SK-N-SH (cell line): ENCODE measurements around the gene DRD2. TPM values are rescaled to one million over a fixed set of nuclear protein-coding genes. Genes with fewer than 3 reads are reported as not detected.

ENCODE experiments used
- CTCF ChIA-PET: fragments of 300-600, 350-600 bp; formaldehyde crosslinking; extraction: SDS; loops from one replicate; lab custom pipeline; 2021; lab: Yijun Ruan, JAX
- POLR2A ChIA-PET: fragments of 350-600 bp; sonication (Branson Sonifier 250); formaldehyde crosslinking; extraction: SDS; loops from one replicate; lab custom pipeline; 2020; ENCODE audit warnings: antibody characterized with exemption, inconsistent platforms; lab: Yijun Ruan, JAX
- DNase-seq: peaks from one replicate; pipeline ENCODE4 v3.0.0; 2012
- H2AFZ ChIP-seq: fragments of 200-600 bp; sonication (generic); 2 replicates; pipeline ENCODE4 v1.8.1; 2016; ENCODE audit warnings: antibody characterized with exemption, mild to moderate bottlenecking, low read depth
- H3F3A ChIP-seq: fragments of 200-600 bp; sonication (generic); replicated peaks from 2 replicates; pipeline ENCODE3; 2016; ENCODE audit warnings: antibody characterized with exemption, mild to moderate bottlenecking; ENCODE audit not compliant: insufficient read depth
- H3K27ac ChIP-seq, 2 experiments: fragments of 200-500 bp in 1 of 2; fragments of 200-600 bp in 1 of 2; sonication (Bioruptor generic) in 1 of 2; sonication (generic), shearing (Covaris generic) in 1 of 2; 2 replicates each; pipeline versions ENCODE4 v1.5.1 to v1.6.1; 2014 to 2016; ENCODE audit warnings: low read depth in 2 of 2, inconsistent platforms in 1 of 2, low read length in 1 of 2, mild to moderate bottlenecking in 1 of 2, mixed read lengths in 1 of 2
- H3K27me3 ChIP-seq: fragments of 200-600 bp; sonication (generic), shearing (Covaris generic); 2 replicates; pipeline ENCODE4 v1.6.1; 2016; ENCODE audit warnings: mixed run types; ENCODE audit not compliant: insufficient read depth
- H3K36me3 ChIP-seq, 2 experiments: fragments of 200-500 bp in 1 of 2; fragments of 200-600 bp in 1 of 2; sonication (Bioruptor generic) in 1 of 2; sonication (generic) in 1 of 2; replicated peaks in 1 of 2; 2 replicates each; pipeline versions ENCODE3 to v1.5.1; 2014 to 2016; ENCODE audit warnings: low read length in 1 of 2, mild to moderate bottlenecking in 1 of 2; ENCODE audit not compliant: insufficient read depth in 2 of 2, control insufficient read depth in 1 of 2
- H3K4me1 ChIP-seq, 2 experiments: fragments of 200-500 bp in 1 of 2; fragments of 200-600 bp in 1 of 2; sonication (Bioruptor generic) in 1 of 2; sonication (generic), shearing (Covaris generic) in 1 of 2; 2 replicates each; pipeline versions ENCODE4 v1.5.1 to v1.6.1; 2014 to 2016; ENCODE audit warnings: low read depth in 1 of 2, low read length in 1 of 2, mixed run types in 1 of 2; ENCODE audit not compliant: insufficient read depth in 2 of 2, control insufficient read depth in 1 of 2
- H3K4me2 ChIP-seq: fragments of 200-600 bp; sonication (generic), shearing (Covaris generic); 2 replicates; pipeline ENCODE4 v1.6.1; 2017; ENCODE audit warnings: mixed run types
- H3K4me3 ChIP-seq, 2 experiments: fragments of 200-500 bp in 1 of 2; fragments of 200-600 bp in 1 of 2; sonication (Bioruptor generic) in 1 of 2; sonication (generic), shearing (Covaris generic) in 1 of 2; 2 replicates each; pipeline versions ENCODE4 v1.5.1 to v1.8.1; 2014 to 2016; ENCODE audit warnings: low read depth in 2 of 2, inconsistent platforms in 1 of 2, low read length in 1 of 2, mild to moderate bottlenecking in 1 of 2, mixed read lengths in 1 of 2, moderate library complexity in 1 of 2
- H3K79me2 ChIP-seq: fragments of 200-600 bp; sonication (generic); 2 replicates; pipeline ENCODE4 v1.8.1; 2017; ENCODE audit warnings: mild to moderate bottlenecking; ENCODE audit not compliant: insufficient read depth
- H3K9ac ChIP-seq: fragments of 200-600 bp; sonication (generic); 2 replicates; pipeline ENCODE4 v1.6.1; 2017; ENCODE audit warnings: mixed run types
- H3K9me2 ChIP-seq: fragments of 200-600 bp; sonication (generic); 2 replicates; pipeline ENCODE4 v1.6.1; 2017; ENCODE audit warnings: mixed run types
- H3K9me3 ChIP-seq: fragments of 200-600 bp; sonication (generic); 2 replicates; pipeline ENCODE4 v1.6.1; 2017; ENCODE audit warnings: mixed run types, mild to moderate bottlenecking, moderate library complexity
- H4K20me1 ChIP-seq: fragments of 200-600 bp; sonication (generic); 2 replicates; pipeline ENCODE4 v1.6.1; 2017; ENCODE audit warnings: mild to moderate bottlenecking, mixed run types; ENCODE audit not compliant: insufficient read depth
- CHD2 ChIP-seq: fragments of 150-350 bp; IDR thresholded peaks from 2 replicates; pipeline ENCODE4 v1.6.1; 2018; ENCODE audit warnings: low read length; ENCODE audit not compliant: partially characterized antibody
- EP300 ChIP-seq, 2 experiments: IDR thresholded peaks; 2 replicates each; pipeline versions ENCODE4 v1.4.0 to v1.6.1; 2012; ENCODE audit warnings: borderline replicate concordance in 1 of 2, low read depth in 1 of 2, low read length in 1 of 2
- EZH2phosphoT487 ChIP-seq: fragments of 200-600 bp; sonication (generic); IDR thresholded peaks from 2 replicates; pipeline ENCODE4 v1.6.1; 2017; ENCODE audit warnings: low read depth, mixed run types, mild to moderate bottlenecking, antibody characterized with exemption, moderate library complexity, borderline replicate concordance
- FOSL2 ChIP-seq: IDR thresholded peaks from 2 replicates; pipeline ENCODE4 v1.4.0; 2012; ENCODE audit warnings: low read depth, mild to moderate bottlenecking, moderate library complexity, borderline replicate concordance
- FOXM1 ChIP-seq: IDR thresholded peaks from 2 replicates; pipeline ENCODE4 v1.4.0; 2012; ENCODE audit warnings: low read depth, mild to moderate bottlenecking
- GATA2 ChIP-seq: sonication (generic); formaldehyde crosslinking; IDR thresholded peaks from 2 replicates; pipeline ENCODE4 v1.5.0; 2020; ENCODE audit warnings: mild to moderate bottlenecking, missing genetic modification reagents
- JUND ChIP-seq: IDR thresholded peaks from 2 replicates; pipeline ENCODE4 v1.4.0; 2012
- NFIC ChIP-seq: IDR thresholded peaks from 2 replicates; pipeline ENCODE4 v1.4.0; 2012; ENCODE audit warnings: borderline replicate concordance
- RAD21 ChIP-seq: IDR thresholded peaks from 2 replicates; pipeline ENCODE4 v1.6.1; 2012; ENCODE audit warnings: mild to moderate bottlenecking, low read length
- RFX5 ChIP-seq: IDR thresholded peaks from 2 replicates; pipeline ENCODE4 v1.6.1; 2012; ENCODE audit warnings: mild to moderate bottlenecking, improper control_type of control experiment, low read length
- RXRA ChIP-seq: IDR thresholded peaks from 2 replicates; pipeline ENCODE4 v1.4.0; 2012; ENCODE audit warnings: low read depth, mild to moderate bottlenecking, borderline replicate concordance
- SMC3 ChIP-seq: IDR thresholded peaks from 2 replicates; pipeline ENCODE4 v1.6.1; 2012; ENCODE audit warnings: low read depth, low read length, improper control_type of control experiment
- YY1 ChIP-seq: IDR thresholded peaks from 2 replicates; pipeline ENCODE4 v1.4.0; 2012; ENCODE audit warnings: low read depth, mild to moderate bottlenecking
- WGBS: methylation state at CpG from one replicate; pipeline ENCODE4 v1.1.6; 2017; ENCODE audit warnings: low lambda C conversion rate; 5-methylcytosine and 5-hydroxymethylcytosine counted together
- polyA plus RNA-seq, 3 experiments: library from polyadenylated mRNA; depleted of rRNA; stranded (reverse); fragments of >200 nt; gene quantifications; 2 replicates each; pipeline ENCODE4 v1.2.3, GENCODE V29; 2012
- TF ChIP-seq, protein P1 (sequence below): IDR thresholded peaks from 2 replicates; pipeline ENCODE4 v1.4.0; 2012; ENCODE audit warnings: low read depth, borderline replicate concordance
- TF ChIP-seq, protein P2 (sequence below): fragments of 150-350 bp; IDR thresholded peaks from 2 replicates; pipeline ENCODE4 v1.6.1; 2017; ENCODE audit warnings: antibody characterized with exemption, low read length, low read depth, borderline replicate concordance
- TF ChIP-seq, protein P3 (sequence below): IDR thresholded peaks from 2 replicates; pipeline ENCODE4; 2012

The DRD2 gene
- polyA plus RNA-seq, 1 of the 3 experiments (the other 2 are of a cell fraction), result 0.10 TPM

DNA sequence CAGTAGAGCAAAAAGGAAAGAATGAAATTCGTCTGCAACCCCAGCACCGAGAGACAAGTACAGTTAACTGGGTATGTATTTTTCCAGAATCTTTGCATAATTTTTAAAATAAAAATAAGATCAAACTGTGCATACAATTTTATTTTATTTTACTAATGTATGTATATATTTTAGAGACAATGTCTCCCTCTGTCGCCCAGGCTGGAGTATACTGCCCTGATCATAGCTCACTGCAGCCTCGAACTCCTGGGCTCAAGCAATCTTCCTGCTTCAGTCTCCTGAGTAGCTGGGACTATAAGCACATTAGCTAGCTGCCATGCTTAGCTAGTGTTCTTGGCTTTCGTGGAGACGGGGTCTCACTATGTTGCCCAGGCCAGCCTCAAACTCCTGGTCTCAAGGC is 18.8 kb upstream of the DRD2 start:
- H3K36me3 ChIP-seq, result no peaks in the 10 kb centered on the region
- no peaks in the 10 kb centered on the region for H3K9me3 ChIP-seq
- H3K9ac ChIP-seq, result no peak overlapping the region
- no peak overlapping the region for H2AFZ ChIP-seq
- H3K4me2 ChIP-seq, result no peak overlapping the region
- POLR2A ChIA-PET, result no interaction called here
- H3K27me3 ChIP-seq, result no peaks in the 10 kb centered on the region
- WGBS, result 32% methylated on average over 6 of the region's 6 CpGs
- no peak for DNase-seq
- TF ChIP-seq RFX5, result no peak
- TF ChIP-seq RAD21, result peak; percentile 12; the same call in 1 of the 2 replicates
- no peaks in the 10 kb centered on the region for H3K79me2 ChIP-seq
- no peaks in the 10 kb centered on the region for H4K20me1 ChIP-seq
- H3K4me3 ChIP-seq, result no peak overlapping the region
- H3K27ac ChIP-seq, result no peak overlapping the region
- no peaks in the 10 kb centered on the region for H3F3A ChIP-seq
- peaks cover 0 to 8% of the 10 kb centered on the region in 2 experiments; a peak in 1 of 4 replicates for H3K4me1 ChIP-seq
- CTCF ChIA-PET, result interaction anchor here (1.0 to 1.5 kb wide), 3 partner anchors 11 to 238 kb away, joined by 3 to 6 read pairs (median 5); no protein-coding TSS in a partner anchor
- H3K9me2 ChIP-seq, result no peaks in the 10 kb centered on the region

DNA sequence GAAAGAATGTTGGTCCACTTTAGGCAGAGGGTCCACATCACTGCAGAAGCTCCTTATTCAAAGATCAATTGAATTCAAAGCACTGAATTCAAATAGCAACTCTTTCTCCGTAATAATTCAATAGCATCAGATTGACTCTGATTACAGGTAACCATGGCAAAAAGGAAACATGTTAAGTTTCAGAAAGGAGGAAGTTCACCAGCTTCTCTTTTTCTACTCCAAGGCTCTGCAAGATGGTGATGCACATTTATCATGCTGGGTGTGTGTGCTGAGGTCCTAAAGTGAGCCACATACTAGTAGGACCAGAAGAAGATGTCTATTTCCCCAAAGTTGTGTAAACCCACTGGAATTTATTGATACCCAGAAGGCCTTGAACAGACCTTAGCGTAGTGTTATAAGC is 18.0 kb upstream of the DRD2 start:
- H3K27ac ChIP-seq, result no peak overlapping the region
- 57% methylated on average over 2 of the region's 2 CpGs for WGBS
- ChIA-PET CTCF (interaction anchor here (0.9 to 1.5 kb wide), 4 partner anchors 10 to 239 kb away, joined by 3 to 6 read pairs (median 4); no protein-coding TSS in a partner anchor), POLR2A (no interaction called here)
- H3K4me1 ChIP-seq, result peaks cover 0 to 8% of the 10 kb centered on the region in 2 experiments; a peak in 1 of 4 replicates
- TF ChIP-seq NFIC, result no peak
- H3K4me3 ChIP-seq, result no peak overlapping the region
- no peaks in the 10 kb centered on the region for H3K9me3 ChIP-seq
- no peak for DNase-seq
- H3K9me2 ChIP-seq, result no peaks in the 10 kb centered on the region
- no peaks in the 10 kb centered on the region for H3F3A ChIP-seq
- no peak overlapping the region for H2AFZ ChIP-seq
- H3K79me2 ChIP-seq, result no peaks in the 10 kb centered on the region
- H3K36me3 ChIP-seq, result no peaks in the 10 kb centered on the region
- no peak overlapping the region for H3K4me2 ChIP-seq
- H3K27me3 ChIP-seq, result no peaks in the 10 kb centered on the region
- no peak overlapping the region for H3K9ac ChIP-seq
- H4K20me1 ChIP-seq, result no peaks in the 10 kb centered on the region

DNA sequence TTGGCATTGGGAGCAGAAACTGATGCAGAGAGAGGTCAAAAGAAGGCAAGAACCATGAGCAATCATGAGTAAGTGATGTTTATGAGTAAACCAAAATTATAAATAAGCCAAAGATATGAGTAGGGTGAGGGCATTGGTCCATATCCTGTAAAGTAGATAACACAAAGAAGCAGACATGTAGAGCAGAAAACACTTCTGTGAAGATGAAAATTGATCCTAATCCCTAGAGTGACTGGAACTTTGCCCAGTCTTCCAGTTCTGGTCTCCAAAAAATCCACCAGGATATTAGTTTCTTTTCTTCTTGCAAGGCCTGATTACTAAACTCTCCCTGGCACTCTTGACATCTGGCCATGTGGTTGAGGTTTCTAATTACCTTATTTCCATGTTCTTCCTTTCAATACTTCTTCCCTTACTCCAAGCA is 13.7 kb upstream of the DRD2 start:
- Histone ChIP-seq H3K4me2 (no peak overlapping the region), H3K79me2 (no peaks in the 10 kb centered on the region), H3F3A (no peaks in the 10 kb centered on the region), H4K20me1 (no peaks in the 10 kb centered on the region), H3K4me1 (no peaks in the 10 kb centered on the region), H3K9me2 (no peaks in the 10 kb centered on the region), H3K9ac (no peak overlapping the region), H2AFZ (no peak overlapping the region), H3K27ac (no peak overlapping the region), H3K27me3 (no peaks in the 10 kb centered on the region), H3K9me3 (no peaks in the 10 kb centered on the region), H3K4me3 (no peak overlapping the region), H3K36me3 (no peaks in the 10 kb centered on the region)
- ChIA-PET POLR2A (no interaction called here), CTCF (no interaction called here)
- TF ChIP-seq, protein P1, sequence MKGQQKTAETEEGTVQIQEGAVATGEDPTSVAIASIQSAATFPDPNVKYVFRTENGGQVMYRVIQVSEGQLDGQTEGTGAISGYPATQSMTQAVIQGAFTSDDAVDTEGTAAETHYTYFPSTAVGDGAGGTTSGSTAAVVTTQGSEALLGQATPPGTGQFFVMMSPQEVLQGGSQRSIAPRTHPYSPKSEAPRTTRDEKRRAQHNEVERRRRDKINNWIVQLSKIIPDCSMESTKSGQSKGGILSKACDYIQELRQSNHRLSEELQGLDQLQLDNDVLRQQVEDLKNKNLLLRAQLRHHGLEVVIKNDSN, result no peak
- no peak for DNase-seq

DNA sequence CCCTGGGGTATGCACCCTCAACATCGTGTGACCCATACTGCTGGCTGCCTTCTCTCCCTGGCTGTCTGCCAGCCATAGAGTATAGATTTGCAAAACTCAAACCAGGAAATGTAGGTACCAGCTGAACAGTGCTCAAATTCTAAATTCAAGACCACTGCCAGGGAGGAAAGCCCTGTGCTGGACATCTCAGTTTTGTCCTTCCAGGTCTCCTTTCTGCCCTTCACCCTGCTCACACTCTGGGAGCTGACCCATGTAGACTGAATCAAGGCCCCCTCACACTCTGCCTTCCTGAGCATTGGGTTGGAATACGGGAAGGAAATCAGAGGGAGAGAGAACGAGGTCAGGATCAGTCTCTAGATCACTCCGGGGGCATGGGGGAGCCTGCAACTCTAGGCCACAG is 12.4 kb upstream of the DRD2 start:
- Histone ChIP-seq H3K4me1 (no peaks in the 10 kb centered on the region), H4K20me1 (no peaks in the 10 kb centered on the region), H3K36me3 (no peaks in the 10 kb centered on the region), H3K79me2 (no peaks in the 10 kb centered on the region), H3K4me2 (no peak overlapping the region), H3F3A (no peaks in the 10 kb centered on the region), H3K9ac (no peak overlapping the region), H3K4me3 (no peak overlapping the region), H3K27me3 (no peaks in the 10 kb centered on the region), H3K9me2 (no peaks in the 10 kb centered on the region), H3K9me3 (no peaks in the 10 kb centered on the region), H2AFZ (no peak overlapping the region), H3K27ac (no peak overlapping the region)
- POLR2A ChIA-PET, result no interaction called here
- 40% methylated on average over 4 of the region's 4 CpGs for WGBS
- CTCF ChIA-PET, result interaction anchor here (1.2 kb wide), 1 partner anchor 10 kb away, joined by 5 read pairs; no protein-coding TSS in a partner anchor
- DNase-seq, result no peak
- TF ChIP-seq EP300 (IDR thresholded peaks at IDR 0.05; ENCODE audit: borderline replicate concordance in 1 of 2, low read depth in 1 of 2, low read length in 1 of 2), result no peak
- no peak for TF ChIP-seq GATA2 (CRISPR knock-in tag)
- TF ChIP-seq EZH2phosphoT487, result no peak
- TF ChIP-seq FOSL2, result no peak
- TF ChIP-seq, protein P2, sequence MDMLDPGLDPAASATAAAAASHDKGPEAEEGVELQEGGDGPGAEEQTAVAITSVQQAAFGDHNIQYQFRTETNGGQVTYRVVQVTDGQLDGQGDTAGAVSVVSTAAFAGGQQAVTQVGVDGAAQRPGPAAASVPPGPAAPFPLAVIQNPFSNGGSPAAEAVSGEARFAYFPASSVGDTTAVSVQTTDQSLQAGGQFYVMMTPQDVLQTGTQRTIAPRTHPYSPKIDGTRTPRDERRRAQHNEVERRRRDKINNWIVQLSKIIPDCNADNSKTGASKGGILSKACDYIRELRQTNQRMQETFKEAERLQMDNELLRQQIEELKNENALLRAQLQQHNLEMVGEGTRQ, result no peak
- TF ChIP-seq, protein P3, sequence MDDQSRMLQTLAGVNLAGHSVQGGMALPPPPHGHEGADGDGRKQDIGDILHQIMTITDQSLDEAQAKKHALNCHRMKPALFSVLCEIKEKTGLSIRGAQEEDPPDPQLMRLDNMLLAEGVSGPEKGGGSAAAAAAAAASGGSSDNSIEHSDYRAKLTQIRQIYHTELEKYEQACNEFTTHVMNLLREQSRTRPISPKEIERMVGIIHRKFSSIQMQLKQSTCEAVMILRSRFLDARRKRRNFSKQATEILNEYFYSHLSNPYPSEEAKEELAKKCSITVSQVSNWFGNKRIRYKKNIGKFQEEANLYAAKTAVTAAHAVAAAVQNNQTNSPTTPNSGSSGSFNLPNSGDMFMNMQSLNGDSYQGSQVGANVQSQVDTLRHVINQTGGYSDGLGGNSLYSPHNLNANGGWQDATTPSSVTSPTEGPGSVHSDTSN, result no peak
- no peak for TF ChIP-seq SMC3
- TF ChIP-seq CHD2, result no peak
- TF ChIP-seq RXRA, result no peak
- TF ChIP-seq JUND, result no peak
- no peak for TF ChIP-seq YY1
- no peak for TF ChIP-seq FOXM1
